ENCODE data around the gene AGAP1.

- TF ChIP-seq POLR2A (IDR thresholded peaks at IDR 0.05) (no peak), CTCF (IDR thresholded peaks at IDR 0.05) (no peak)
Measured at GRCh38 chr2:235444101-235444597, 49.7 kb upstream of the AGAP1 start.

Measured in thyroid gland (tissue), 4 donors.